Transverse colon (tissue), 3 donors: ENCODE results near the gene ADCY1.

Experiments
- POLR2A ChIP-seq: fragments of 450-650 bp; IDR thresholded peaks from one replicate; pipeline ENCODE4 v1.6.1; 2016; ENCODE audit warnings: antibody characterized with exemption, mild to moderate bottlenecking, moderate library complexity
- POLR2AphosphoS5 ChIP-seq, 3 donors: sonication (generic); formaldehyde crosslinking; IDR thresholded peaks; one replicate each; pipeline ENCODE4 v1.6.1; 2016; ENCODE audit warnings: antibody characterized with exemption in 3 of 3

DNA sequence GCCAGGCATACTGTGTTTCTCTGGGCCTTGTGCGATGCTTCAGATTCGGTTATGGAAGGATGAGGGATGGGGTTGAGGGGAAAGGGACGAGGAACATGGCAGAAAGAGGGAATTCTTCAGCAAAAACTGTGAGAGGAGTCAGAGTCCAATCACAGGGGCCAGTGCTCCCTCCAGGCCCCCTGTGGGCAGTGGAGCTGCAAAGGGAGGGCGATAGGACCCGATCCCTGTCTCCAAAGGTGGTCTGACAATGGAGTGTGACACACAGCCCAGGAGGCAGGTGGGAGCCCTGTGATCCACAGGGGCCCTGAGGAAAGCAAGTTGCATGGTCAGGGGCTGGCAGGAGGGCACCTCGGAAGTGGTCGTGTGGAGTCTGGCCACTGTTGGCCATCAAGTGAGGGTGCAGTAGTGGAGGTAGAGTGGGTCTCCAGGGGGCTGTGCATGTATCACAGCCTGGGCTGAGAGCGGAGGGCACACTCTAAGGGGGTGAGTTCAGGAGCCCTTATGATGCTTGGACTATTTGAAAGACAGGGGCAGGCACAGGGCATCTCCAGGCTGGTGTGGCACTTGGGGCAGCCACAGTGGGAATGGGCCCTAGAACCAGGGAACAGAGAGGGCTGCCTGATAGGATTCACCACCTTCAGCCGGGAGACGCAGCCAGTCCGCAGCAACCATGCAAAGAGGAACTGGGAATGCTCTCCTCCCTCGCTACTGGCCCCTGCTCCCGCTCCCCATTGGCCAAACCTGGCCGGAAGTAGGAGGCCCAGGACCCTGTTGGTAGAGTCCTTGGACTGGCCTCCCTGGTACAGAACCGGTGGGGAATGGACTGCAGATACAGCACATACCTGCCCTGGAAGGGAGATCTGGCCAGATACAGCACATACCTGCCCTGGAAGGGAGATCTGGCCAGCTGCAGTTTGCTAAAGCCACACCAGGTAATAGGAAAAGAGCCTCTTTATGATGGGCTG, 115.9 kb downstream of the ADCY1 start:
- no peak for TF ChIP-seq POLR2A
- TF ChIP-seq POLR2AphosphoS5 (IDR thresholded peaks at IDR 0.05): no peak
